Measurements from ENCODE around the gene COL23A1. TPM values are rescaled to one million over a fixed set of nuclear protein-coding genes. Genes with fewer than 3 reads are reported as not detected.

The COL23A1 gene
- polyA plus RNA-seq, 1 donor (not counting 4 experiments of a cell fraction or from before 2014, with no cell fraction given), result not detected

DNA sequence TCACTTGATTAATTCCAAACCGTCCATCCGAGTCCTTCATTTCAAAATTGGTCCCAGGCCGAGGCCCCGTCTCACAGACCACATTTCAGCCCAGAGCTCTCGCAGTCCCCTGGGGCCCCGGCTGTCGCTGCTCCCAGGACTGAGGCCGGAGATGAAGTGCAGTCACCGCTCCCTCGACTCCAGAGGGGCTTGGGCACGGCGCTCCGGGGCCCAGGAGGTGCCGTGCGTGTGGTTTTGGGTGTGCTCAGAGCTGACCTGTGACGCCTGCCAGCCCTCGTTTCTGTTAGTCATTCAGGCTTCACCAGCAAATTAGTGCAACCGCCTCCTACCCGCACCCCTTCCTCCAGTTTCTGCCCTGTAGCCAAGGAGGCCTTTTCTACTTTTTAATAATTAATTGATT is 308.9 kb downstream of the COL23A1 start:
- peaks cover 4% of the 10 kb centered on the region for H3K9me3 ChIP-seq (ENCODE audit: control insufficient read depth, low read depth, low read length)
- no peak overlapping the region for H3K27ac ChIP-seq (ENCODE audit: control insufficient read depth, insufficient read depth, low read length)
- FAIRE-seq, result no peak
- no peaks in the 10 kb centered on the region for H3K79me2 ChIP-seq (ENCODE audit: control insufficient read depth, insufficient read depth, low read length)
- DNase-seq (ENCODE audit: low read depth, low spot score), result no peak
- TF ChIP-seq, protein P1, sequence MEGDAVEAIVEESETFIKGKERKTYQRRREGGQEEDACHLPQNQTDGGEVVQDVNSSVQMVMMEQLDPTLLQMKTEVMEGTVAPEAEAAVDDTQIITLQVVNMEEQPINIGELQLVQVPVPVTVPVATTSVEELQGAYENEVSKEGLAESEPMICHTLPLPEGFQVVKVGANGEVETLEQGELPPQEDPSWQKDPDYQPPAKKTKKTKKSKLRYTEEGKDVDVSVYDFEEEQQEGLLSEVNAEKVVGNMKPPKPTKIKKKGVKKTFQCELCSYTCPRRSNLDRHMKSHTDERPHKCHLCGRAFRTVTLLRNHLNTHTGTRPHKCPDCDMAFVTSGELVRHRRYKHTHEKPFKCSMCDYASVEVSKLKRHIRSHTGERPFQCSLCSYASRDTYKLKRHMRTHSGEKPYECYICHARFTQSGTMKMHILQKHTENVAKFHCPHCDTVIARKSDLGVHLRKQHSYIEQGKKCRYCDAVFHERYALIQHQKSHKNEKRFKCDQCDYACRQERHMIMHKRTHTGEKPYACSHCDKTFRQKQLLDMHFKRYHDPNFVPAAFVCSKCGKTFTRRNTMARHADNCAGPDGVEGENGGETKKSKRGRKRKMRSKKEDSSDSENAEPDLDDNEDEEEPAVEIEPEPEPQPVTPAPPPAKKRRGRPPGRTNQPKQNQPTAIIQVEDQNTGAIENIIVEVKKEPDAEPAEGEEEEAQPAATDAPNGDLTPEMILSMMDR (optimal IDR thresholded peaks at IDR 0.05 in 1 of 3, IDR thresholded peaks at IDR 0.05 in 1 of 3, conservative IDR thresholded peaks at IDR 0.05 in 1 of 3; ENCODE audit: extremely low read depth in 1 of 3, insufficient read depth in 2 of 3, low read length in 3 of 3), result no peak
- TF ChIP-seq EZH2 (IDR thresholded peaks at IDR 0.05; ENCODE audit: low read length), result no peak
- no peaks in the 10 kb centered on the region for H3K4me1 ChIP-seq (ENCODE audit: control insufficient read depth, extremely low read depth, insufficient read depth, low read length)
- H3K9me1 ChIP-seq (ENCODE audit: control insufficient read depth, extremely low read depth, insufficient read depth, low read length), result no peaks in the 10 kb centered on the region
- H3K9ac ChIP-seq (ENCODE audit: control insufficient read depth, extremely low read depth, insufficient read depth, low read length), result no peak overlapping the region
- H4K20me1 ChIP-seq (ENCODE audit: control insufficient read depth, extremely low read depth, insufficient read depth, low read length), result no peaks in the 10 kb centered on the region
- H3K4me3 ChIP-seq (ENCODE audit: control insufficient read depth in 2 of 3, extremely low read depth in 1 of 3, insufficient read depth in 2 of 3, low read depth in 1 of 3, low read length in 3 of 3), result no peak overlapping the region
- dilution Hi-C loops (cut with MboI; ENCODE audit: extremely low pct_ligation_motif_present, low sequenced_read_pairs), result no loop called here
- peaks cover 9% of the 10 kb centered on the region for H3K27me3 ChIP-seq (ENCODE audit: control insufficient read depth, extremely low read depth, insufficient read depth, low read length)
- no peaks in the 10 kb centered on the region for H3K36me3 ChIP-seq (ENCODE audit: control insufficient read depth in 2 of 2, extremely low read depth in 1 of 2, insufficient read depth in 2 of 2, low read length in 2 of 2)
- no peak overlapping the region for H2AFZ ChIP-seq (ENCODE audit: control insufficient read depth, low read length)
- H3K4me2 ChIP-seq (ENCODE audit: control insufficient read depth, extremely low read depth, insufficient read depth, low read depth, low read length), result no peak overlapping the region

DNA sequence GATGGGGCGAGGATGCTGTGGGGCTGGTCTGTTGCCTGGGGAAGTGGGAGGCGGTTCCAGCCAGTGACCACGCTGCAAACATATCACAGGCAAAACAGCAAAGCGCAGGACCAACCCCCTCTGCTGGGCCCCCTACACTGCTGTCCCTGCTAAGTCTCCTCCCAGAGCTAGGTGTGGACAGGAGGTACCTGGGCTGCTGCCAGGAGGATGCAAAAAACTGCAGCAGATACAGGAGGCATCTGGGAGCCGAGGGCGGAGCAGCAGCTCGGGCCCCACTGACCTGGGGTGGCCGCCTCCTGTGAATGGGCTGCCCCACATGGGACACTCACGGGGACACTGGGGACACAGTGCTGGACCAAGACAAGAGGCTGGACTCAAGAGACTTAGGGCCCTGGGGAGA is 309.6 kb downstream of the COL23A1 start:
- Histone ChIP-seq H3K9me3 (ENCODE audit: control insufficient read depth, low read depth, low read length) (peaks cover 6% of the 10 kb centered on the region), H3K9ac (ENCODE audit: control insufficient read depth, extremely low read depth, insufficient read depth, low read length) (no peak overlapping the region), H4K20me1 (ENCODE audit: control insufficient read depth, extremely low read depth, insufficient read depth, low read length) (no peaks in the 10 kb centered on the region), H3K4me3 (ENCODE audit: control insufficient read depth in 2 of 3, extremely low read depth in 1 of 3, insufficient read depth in 2 of 3, low read depth in 1 of 3, low read length in 3 of 3) (no peak overlapping the region), H3K4me2 (ENCODE audit: control insufficient read depth, extremely low read depth, insufficient read depth, low read depth, low read length) (no peak overlapping the region), H3K27me3 (ENCODE audit: control insufficient read depth, extremely low read depth, insufficient read depth, low read length) (peaks cover 5% of the 10 kb centered on the region), H3K9me1 (ENCODE audit: control insufficient read depth, extremely low read depth, insufficient read depth, low read length) (no peaks in the 10 kb centered on the region), H2AFZ (ENCODE audit: control insufficient read depth, low read length) (no peak overlapping the region), H3K36me3 (ENCODE audit: control insufficient read depth in 2 of 2, extremely low read depth in 1 of 2, insufficient read depth in 2 of 2, low read length in 2 of 2) (no peaks in the 10 kb centered on the region), H3K4me1 (ENCODE audit: control insufficient read depth, extremely low read depth, insufficient read depth, low read length) (no peaks in the 10 kb centered on the region), H3K27ac (ENCODE audit: control insufficient read depth, insufficient read depth, low read length) (no peak overlapping the region), H3K79me2 (ENCODE audit: control insufficient read depth, insufficient read depth, low read length) (no peaks in the 10 kb centered on the region)
- DNase-seq (ENCODE audit: low read depth, low spot score) (no peak), FAIRE-seq (no peak)
- TF ChIP-seq, protein P1 (optimal IDR thresholded peaks at IDR 0.05 in 1 of 3, IDR thresholded peaks at IDR 0.05 in 1 of 3, conservative IDR thresholded peaks at IDR 0.05 in 1 of 3; ENCODE audit: extremely low read depth in 1 of 3, insufficient read depth in 2 of 3, low read length in 3 of 3), result no peak
- no peak for TF ChIP-seq EZH2 (IDR thresholded peaks at IDR 0.05; ENCODE audit: low read length)
- dilution Hi-C loops (cut with MboI; ENCODE audit: extremely low pct_ligation_motif_present, low sequenced_read_pairs), result no loop called here
